T-cell (primary cell): ENCODE results near the gene DOCK9. TPM values are rescaled to one million over a fixed set of nuclear protein-coding genes. Genes with fewer than 3 reads are reported as not detected.

Experiments used
- ATAC-seq, 4 experiments: fragments of 200-7000 bp in 3 of 4; fragments of 150-1000 bp in 1 of 4; cut with Tn5 transposase; replicated peaks in 1 of 4; 1 replicate in 3 of 4; 2 replicates in 1 of 4; pipeline ENCODE4 v1.10.0; 2021; ENCODE audit warnings: moderate library complexity in 3 of 4, mild to moderate bottlenecking in 2 of 4, moderate number of reproducible peaks in 1 of 4
- CTCF ChIA-PET, 2 donors: fragments of 300-600 bp; sonication (Branson Sonifier 250); formaldehyde crosslinking; loops; one replicate each; lab custom pipeline; 2022; ENCODE audit warnings: antibody characterized with exemption in 2 of 2; lab: Charles Lee
- POLR2A ChIA-PET, 2 donors: fragments of 300-600 bp; sonication (Branson Sonifier 250); formaldehyde crosslinking; loops; one replicate each; lab custom pipeline; 2022; ENCODE audit warnings: antibody characterized with exemption in 2 of 2; lab: Charles Lee
- DNase-seq, 35 experiments: peaks; one replicate each; pipeline versions ENCODE4 v3.0.0 to v3.0.0-alpha.2; 2013 to 2023
- H3K27ac ChIP-seq: one replicate; pipeline ENCODE4 v1.5.1; 2013; ENCODE audit warnings: low read length
- H3K27me3 ChIP-seq, 2 experiments: replicated peaks in 1 of 2; 1 replicate in 1 of 2; 2 replicates in 1 of 2; pipeline versions ENCODE4 v1.6.1 to v1.7.0; 2013; ENCODE audit warnings: low read length in 1 of 2, mixed read lengths in 1 of 2; ENCODE audit not compliant: control insufficient read depth in 2 of 2, insufficient read depth in 2 of 2; ENCODE audit errors: extremely low read depth in 1 of 2
- H3K36me3 ChIP-seq, 2 donors: 1 replicate in 1 of 2; 2 replicates in 1 of 2; pipeline versions ENCODE4 v1.6.1 to v1.7.0; 2013; ENCODE audit warnings: low read length in 1 of 2; ENCODE audit not compliant: control insufficient read depth in 2 of 2, insufficient read depth in 1 of 2; ENCODE audit errors: extremely low read depth in 1 of 2
- H3K4me1 ChIP-seq, 2 experiments: 1 replicate in 1 of 2; 2 replicates in 1 of 2; pipeline versions ENCODE4 v1.6.1 to v1.7.0; 2013; ENCODE audit warnings: low read length in 2 of 2, mixed read lengths in 1 of 2; ENCODE audit not compliant: insufficient read depth in 2 of 2, control insufficient read depth in 1 of 2; ENCODE audit errors: extremely low read depth in 1 of 2
- H3K4me3 ChIP-seq, 2 donors: 1 replicate in 1 of 2; 2 replicates in 1 of 2; pipeline versions ENCODE4 v1.5.1 to v1.7.0; 2013; ENCODE audit warnings: mild to moderate bottlenecking in 2 of 2, low read length in 1 of 2, moderate library complexity in 1 of 2; ENCODE audit not compliant: control insufficient read depth in 1 of 2; ENCODE audit errors: extremely low read depth in 1 of 2
- H3K9me3 ChIP-seq: 2 replicates; pipeline ENCODE4 v1.7.0; 2013
- H3K27ac Mint-ChIP-seq, 2 donors: one replicate each; pipeline ENCODE4 v1.8.0; 2020 to 2021; ENCODE audit warnings: mild to moderate bottlenecking in 2 of 2, mixed read lengths in 2 of 2
- H3K27me3 Mint-ChIP-seq, 2 donors: one replicate each; pipeline ENCODE4 v1.8.0; 2021 to 2022; ENCODE audit warnings: mixed read lengths in 2 of 2
- H3K36me3 Mint-ChIP-seq: one replicate; pipeline ENCODE4 v1.8.0; 2021; ENCODE audit warnings: mixed read lengths
- H3K4me1 Mint-ChIP-seq, 3 donors: one replicate each; pipeline ENCODE4 v1.8.0; 2020 to 2022; ENCODE audit warnings: mixed read lengths in 3 of 3, mild to moderate bottlenecking in 1 of 3
- H3K4me3 Mint-ChIP-seq, 3 donors: one replicate each; pipeline ENCODE4 v1.8.0; 2020 to 2022; ENCODE audit warnings: mild to moderate bottlenecking in 3 of 3, mixed read lengths in 3 of 3, moderate library complexity in 3 of 3
- H3K9me3 Mint-ChIP-seq, 3 donors: one replicate each; pipeline ENCODE4 v1.8.0; 2020 to 2022; ENCODE audit warnings: mixed read lengths in 3 of 3
- WGBS: methylation state at CpG from one replicate; pipeline ENCODE4 v1.1.5; 2013; ENCODE audit warnings: missing lambda C conversion rate; ENCODE audit not compliant: insufficient coverage; 5-methylcytosine and 5-hydroxymethylcytosine counted together
- total RNA-seq, 35 experiments: library from RNA in 6 of 35; stranded (reverse) in 6 of 35; fragments of 120-200 nt in 1 of 35; gene quantifications; one replicate each; pipeline versions ENCODE4 v1.2.1 to v1.2.4 and lab custom pipeline; 2013 to 2026

The DOCK9 gene
- total RNA-seq, 5 donors from 2014 or later (not counting 1 experiment from before 2014, with no cell fraction given) = 96.2 to 170 (median 162) TPM

DNA sequence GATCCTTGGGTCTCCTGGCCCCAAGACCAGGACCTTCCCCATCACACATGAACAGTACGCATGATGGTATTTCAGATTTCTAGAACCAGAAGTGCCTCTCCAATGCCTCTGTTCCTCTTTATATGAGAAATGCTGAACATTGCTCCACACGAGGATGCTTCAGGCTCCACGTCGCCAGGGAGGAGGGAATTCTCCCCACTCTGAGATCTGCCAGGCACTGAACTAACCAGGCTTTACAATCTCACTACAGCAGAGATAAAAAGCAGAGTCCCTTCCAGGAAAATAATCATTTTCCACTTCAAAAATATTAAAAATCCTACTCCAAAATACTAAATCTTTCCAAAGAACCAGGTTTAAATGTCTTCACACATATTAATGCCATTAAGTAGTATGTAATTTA is 10.4 kb downstream of the DOCK9 start:
- no peaks in the 10 kb centered on the region for H3K27me3 ChIP-seq
- H3K27ac Mint-ChIP-seq = no peak overlapping the region
- peaks cover 34 to 56% (median 44%) of the 10 kb centered on the region in 3 donors for H3K4me1 Mint-ChIP-seq
- H3K4me3 Mint-ChIP-seq = no peak overlapping the region
- no peak overlapping the region for H3K27ac ChIP-seq
- H3K27me3 Mint-ChIP-seq = no peaks in the 10 kb centered on the region
- CTCF ChIA-PET = no interaction called here
- no peak overlapping the region for H3K4me3 ChIP-seq
- POLR2A ChIA-PET = no interaction called here
- H3K36me3 Mint-ChIP-seq = peaks cover 26% of the 10 kb centered on the region
- no peaks in the 10 kb centered on the region for H3K9me3 Mint-ChIP-seq
- DNase-seq = no peak
- 86% methylated on average over 3 of the region's 4 CpGs for WGBS
- H3K9me3 ChIP-seq = no peaks in the 10 kb centered on the region
- no peak for ATAC-seq
- peaks cover 0 to 3% of the 10 kb centered on the region in 2 donors for H3K36me3 ChIP-seq
- H3K4me1 ChIP-seq = peaks cover 2 to 5% of the 10 kb centered on the region in 2 experiments

DNA sequence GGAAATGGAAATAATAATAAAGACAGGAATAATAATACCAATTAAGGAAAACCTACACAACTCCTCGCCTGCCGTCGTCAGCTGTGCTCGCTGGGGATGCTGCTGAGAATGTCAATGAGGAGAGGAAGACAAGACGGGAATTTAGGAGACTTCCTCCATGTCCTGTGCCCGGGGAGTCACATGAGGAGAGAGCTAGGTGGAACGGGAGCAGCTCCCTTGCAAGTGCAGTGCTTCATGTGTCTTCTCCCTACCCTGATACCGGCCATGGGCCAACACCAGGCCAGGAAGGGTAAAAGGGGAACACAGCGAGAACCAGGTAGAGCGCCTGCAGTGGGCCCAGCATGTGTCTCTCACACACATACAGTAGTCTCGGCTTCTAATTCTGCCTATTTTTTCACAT is 11.8 kb downstream of the DOCK9 start:
- H3K9me3 Mint-ChIP-seq = no peaks in the 10 kb centered on the region
- no peak for DNase-seq
- H3K36me3 ChIP-seq = peaks cover 0 to 3% of the 10 kb centered on the region in 2 donors
- CTCF ChIA-PET = no interaction called here
- peaks cover 2 to 5% of the 10 kb centered on the region in 2 experiments for H3K4me1 ChIP-seq
- no peak overlapping the region for H3K27ac ChIP-seq
- no peak overlapping the region for H3K27ac Mint-ChIP-seq
- POLR2A ChIA-PET = interaction anchor here in 1 of 2 donors (0.6 kb wide), 2 partner anchors 85 to 308 kb away, joined by 5 read pairs; no protein-coding TSS in a partner anchor
- no peaks in the 10 kb centered on the region for H3K27me3 ChIP-seq
- peaks cover 28% of the 10 kb centered on the region for H3K36me3 Mint-ChIP-seq
- no peak for ATAC-seq
- no peaks in the 10 kb centered on the region for H3K9me3 ChIP-seq
- no peak overlapping the region for H3K4me3 Mint-ChIP-seq
- peaks cover 28 to 52% (median 43%) of the 10 kb centered on the region in 3 donors for H3K4me1 Mint-ChIP-seq
- H3K27me3 Mint-ChIP-seq = no peaks in the 10 kb centered on the region
- no peak overlapping the region for H3K4me3 ChIP-seq
- WGBS = 100% methylated on average over 2 of the region's 11 CpGs

DNA sequence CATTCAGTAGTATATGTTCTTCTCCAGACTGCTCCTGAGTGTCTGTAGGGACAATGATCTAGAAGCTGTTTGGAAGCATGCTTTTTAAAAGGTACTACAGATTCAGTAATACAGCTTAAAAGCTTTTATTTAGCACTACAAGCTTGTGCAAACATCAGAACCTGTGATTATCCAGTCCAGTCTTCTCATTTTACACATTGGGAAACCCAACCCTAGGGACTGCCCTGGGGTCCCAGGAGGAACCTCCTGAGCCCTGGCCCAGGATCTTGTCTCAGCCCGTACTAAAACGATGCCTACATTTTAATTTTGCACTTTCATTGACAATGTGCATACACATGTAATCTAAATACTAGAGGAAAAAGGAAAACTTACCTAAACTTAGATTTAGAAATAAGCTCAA is 12.5 kb downstream of the DOCK9 start:
- ChIA-PET POLR2A (interaction anchor here in 1 of 2 donors (0.6 kb wide), 1 partner anchor 86 kb away, joined by 5 read pairs; no protein-coding TSS in a partner anchor), CTCF (no interaction called here)
- no peaks in the 10 kb centered on the region for H3K9me3 Mint-ChIP-seq
- H3K27ac ChIP-seq = no peak overlapping the region
- H3K4me3 Mint-ChIP-seq = no peak overlapping the region
- no peaks in the 10 kb centered on the region for H3K9me3 ChIP-seq
- no peak overlapping the region for H3K4me3 ChIP-seq
- H3K27ac Mint-ChIP-seq = no peak overlapping the region
- ATAC-seq = no peak
- no CpG with 5 or more reads among the region's 2 CpGs for whole genome bisulfite sequencing
- peaks cover 28% of the 10 kb centered on the region for H3K36me3 Mint-ChIP-seq
- peaks cover 2 to 5% of the 10 kb centered on the region in 2 experiments for H3K4me1 ChIP-seq
- no peaks in the 10 kb centered on the region for H3K27me3 ChIP-seq
- peaks cover 23 to 51% (median 36%) of the 10 kb centered on the region in 3 donors for H3K4me1 Mint-ChIP-seq
- no peak for DNase-seq
- no peaks in the 10 kb centered on the region for H3K27me3 Mint-ChIP-seq
- peaks cover 0 to 3% of the 10 kb centered on the region in 2 donors for H3K36me3 ChIP-seq

DNA sequence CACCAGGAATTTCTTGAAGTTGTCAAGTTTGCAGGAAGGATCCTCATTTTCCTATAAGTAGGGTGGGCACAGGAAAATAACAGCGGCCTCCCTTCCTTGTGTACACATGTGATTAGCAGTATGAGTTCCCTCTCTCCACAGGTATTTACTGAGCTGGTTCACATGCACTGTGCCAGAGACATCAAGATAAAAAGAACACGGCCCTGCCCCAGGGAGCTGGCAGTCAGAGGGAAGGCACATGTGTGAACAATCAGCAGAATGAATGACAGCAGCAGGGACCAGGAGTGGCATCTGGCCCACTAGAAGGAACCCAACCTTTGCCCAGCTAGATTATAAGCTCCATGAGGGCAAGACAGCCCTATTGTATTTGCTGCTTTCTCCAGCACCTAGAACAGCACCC is 13.9 kb downstream of the DOCK9 start:
- Histone ChIP-seq H3K4me1 (peaks cover 0 to under 1% of the 10 kb centered on the region in 2 experiments), H3K36me3 (peaks cover 0 to 3% of the 10 kb centered on the region in 2 donors), H3K4me3 (no peak overlapping the region), H3K9me3 (no peaks in the 10 kb centered on the region), H3K27me3 (no peaks in the 10 kb centered on the region), H3K27ac (no peak overlapping the region)
- CTCF ChIA-PET = interaction anchor here in 1 of 2 donors (1.1 kb wide), 1 partner anchor 19 kb away, joined by 3 read pairs; no protein-coding TSS in a partner anchor
- Mint-ChIP-seq H3K4me3 (no peak overlapping the region), H3K36me3 (peaks cover 31% of the 10 kb centered on the region), H3K27me3 (no peaks in the 10 kb centered on the region), H3K4me1 (peaks cover 16 to 48% (median 30%) of the 10 kb centered on the region in 3 donors), H3K9me3 (no peaks in the 10 kb centered on the region), H3K27ac (no peak overlapping the region)
- ATAC-seq = no peak
- DNase-seq = no peak
- 86% methylated on average over 1 of the region's 2 CpGs for WGBS
- POLR2A ChIA-PET = no interaction called here

DNA sequence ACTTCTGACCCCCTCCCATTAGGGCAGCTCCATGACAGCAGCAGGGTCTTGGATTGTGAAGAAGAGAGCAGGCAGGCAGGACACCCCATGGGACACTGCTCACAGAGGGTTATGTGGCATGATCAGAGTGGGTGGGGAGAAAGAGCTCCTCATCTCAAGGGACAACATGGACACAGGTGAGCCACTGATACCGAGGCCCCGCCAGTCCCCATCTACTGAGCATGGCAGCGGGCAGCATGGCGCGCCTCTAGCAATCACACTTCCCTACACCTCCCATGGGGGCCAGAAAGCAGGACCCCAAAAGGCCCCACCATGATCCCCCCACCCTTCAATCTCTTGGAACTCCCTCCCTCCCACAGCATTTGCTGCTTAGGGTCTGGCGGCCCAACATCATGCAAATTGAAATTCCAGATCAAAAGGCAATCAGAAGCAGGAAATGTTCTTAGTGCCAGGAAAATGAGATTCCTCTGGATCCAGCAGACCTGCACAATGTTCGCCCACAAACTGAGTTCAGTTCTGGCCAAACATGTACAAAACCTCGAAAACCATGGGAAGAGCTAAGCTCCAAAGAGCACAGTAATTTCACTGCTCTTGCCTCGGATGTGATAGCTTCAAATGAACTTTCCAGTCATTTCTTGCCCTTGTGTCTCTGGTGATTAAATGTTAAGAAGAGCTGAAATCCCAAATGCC is 14.8 kb downstream of the DOCK9 start:
- WGBS = 100% methylated on average over 9 of the region's 9 CpGs
- H3K36me3 ChIP-seq = peaks cover 0 to 3% of the 10 kb centered on the region in 2 donors
- no peak overlapping the region for H3K27ac ChIP-seq
- peaks cover 20 to 44% (median 29%) of the 10 kb centered on the region in 3 donors for H3K4me1 Mint-ChIP-seq
- H3K4me3 Mint-ChIP-seq = no peak overlapping the region
- no peak overlapping the region for H3K4me3 ChIP-seq
- H3K27me3 ChIP-seq = no peaks in the 10 kb centered on the region
- ChIA-PET POLR2A (no interaction called here), CTCF (interaction anchor here in 1 of 2 donors (1.1 kb wide), 1 partner anchor 19 kb away, joined by 3 read pairs; no protein-coding TSS in a partner anchor)
- no peaks in the 10 kb centered on the region for H3K4me1 ChIP-seq
- H3K9me3 Mint-ChIP-seq = no peaks in the 10 kb centered on the region
- H3K27ac Mint-ChIP-seq = no peak overlapping the region
- no peaks in the 10 kb centered on the region for H3K9me3 ChIP-seq
- H3K27me3 Mint-ChIP-seq = no peaks in the 10 kb centered on the region
- peaks cover 31% of the 10 kb centered on the region for H3K36me3 Mint-ChIP-seq
- no peak for ATAC-seq
- DNase-seq = no peak

DNA sequence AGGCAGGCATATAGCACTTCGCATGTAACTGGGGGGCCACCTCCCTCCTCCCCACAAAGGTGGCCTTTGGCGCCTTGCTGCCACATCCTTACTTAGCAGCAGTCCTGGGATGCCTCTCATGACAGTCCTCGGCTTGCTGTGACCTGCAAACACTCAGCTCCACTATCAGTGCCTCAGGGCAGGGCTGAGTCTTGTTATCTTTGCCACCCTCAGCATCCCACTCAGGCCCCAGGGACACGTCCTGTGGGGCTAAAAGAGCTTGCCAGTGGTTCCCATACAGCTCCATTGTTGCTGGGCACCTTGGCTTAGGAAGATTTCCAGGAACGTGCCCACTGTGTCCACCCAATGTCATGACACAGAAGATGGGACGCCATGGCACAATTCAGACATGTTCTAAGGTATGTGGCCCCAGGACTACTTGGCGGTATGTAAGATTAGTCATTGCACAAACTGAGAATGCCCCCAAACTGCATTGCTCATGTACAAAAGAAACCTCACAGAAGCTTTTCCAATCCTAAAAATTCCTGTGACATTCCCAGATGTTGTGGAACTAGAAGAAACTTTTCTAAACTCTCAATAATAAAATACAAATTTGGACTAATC is 16.3 kb downstream of the DOCK9 start:
- Mint-ChIP-seq H3K27ac (no peak overlapping the region), H3K4me1 (peaks cover 20 to 38% (median 28%) of the 10 kb centered on the region in 3 donors), H3K27me3 (no peaks in the 10 kb centered on the region), H3K9me3 (no peaks in the 10 kb centered on the region), H3K4me3 (no peak overlapping the region), H3K36me3 (peaks cover 31% of the 10 kb centered on the region)
- Histone ChIP-seq H3K27me3 (no peaks in the 10 kb centered on the region), H3K9me3 (no peaks in the 10 kb centered on the region), H3K4me3 (no peak overlapping the region), H3K4me1 (no peaks in the 10 kb centered on the region), H3K36me3 (peaks cover 0 to 3% of the 10 kb centered on the region in 2 donors), H3K27ac (no peak overlapping the region)
- WGBS = 92% methylated on average over 6 of the region's 7 CpGs
- ChIA-PET CTCF (interaction anchor here in 1 of 2 donors (0.6 kb wide), 1 partner anchor 112 kb away, joined by 3 read pairs; no protein-coding TSS in a partner anchor), POLR2A (interaction anchor here in 1 of 2 donors (0.7 kb wide), 1 partner anchor 12 kb away, joined by 5 read pairs; no protein-coding TSS in a partner anchor)
- DNase-seq (no peak), ATAC-seq (no peak)
